HCT116 (cell line): Measurements from ENCODE around the gene MFAP2. TPM values are rescaled to one million over a fixed set of nuclear protein-coding genes. Genes with fewer than 3 reads are reported as not detected.

Experiments used
- ATAC-seq: fragments of 200-7000 bp; cut with Tn5 transposase; 2 replicates; pipeline ENCODE4 v1.9.1; 2020; ENCODE audit warnings: mild to moderate bottlenecking, moderate library complexity
- BruUV-seq: library from RNA; stranded (reverse); fragments of 400-500 nt; replicated peaks from 2 replicates; lab custom pipeline; 2021; lab: Mats Ljungman, UMichigan
- CTCF ChIA-PET: fragments of 300-600 bp; sonication (Branson Sonifier 250); formaldehyde crosslinking; loops from one replicate; lab custom pipeline; 2021; ENCODE audit warnings: antibody characterized with exemption; lab: Charles Lee
- POLR2A ChIA-PET: fragments of 300-600, 350-600 bp; sonication (Branson Sonifier 250); formaldehyde crosslinking; loops from one replicate; lab custom pipeline; 2021; ENCODE audit warnings: antibody characterized with exemption; lab: Charles Lee
- RAD21 ChIA-PET, 2 experiments: fragments of 300-600 bp; sonication (Branson Sonifier 250); formaldehyde crosslinking; loops; one replicate each; lab custom pipeline; 2023; ENCODE audit warnings: low total read pairs in 2 of 2; ENCODE audit not compliant: uncharacterized antibody in 2 of 2, unreplicated experiment in 2 of 2, low non-redundant PET in 1 of 2; lab: Charles Lee
- DNase-seq: peaks from one replicate; pipeline ENCODE4 v3.0.0-alpha.2; 2010; ENCODE audit warnings: low read depth, low spot score
- H2AFZ ChIP-seq: fragments of 200-600 bp; shearing (Covaris generic), sonication (generic); 2 replicates; pipeline ENCODE4 v1.6.1; 2017; ENCODE audit warnings: low read depth, mixed run types, mixed read lengths, antibody characterized with exemption, low read length; ENCODE audit not compliant: poor library complexity, severe bottlenecking
- H3K27ac ChIP-seq: 2 replicates; pipeline ENCODE4 v1.5.1; 2012; ENCODE audit warnings: low read depth, low read length
- H3K27me3 ChIP-seq: fragments of 200-600 bp; sonication (generic); 2 replicates; pipeline ENCODE4 v1.6.1; 2016; ENCODE audit warnings: mixed run types, low read length, mixed read lengths; ENCODE audit not compliant: insufficient read depth
- H3K36me3 ChIP-seq, 2 experiments: fragments of 200-500 bp in 1 of 2; fragments of 200-600 bp in 1 of 2; sonication (Bioruptor generic) in 1 of 2; sonication (generic) in 1 of 2; 2 replicates each; pipeline versions ENCODE4 v1.5.1 to v1.6.1; 2014 to 2016; ENCODE audit warnings: low read length in 2 of 2, inconsistent platforms in 1 of 2, mixed read lengths in 1 of 2, mixed run types in 1 of 2; ENCODE audit not compliant: insufficient read depth in 2 of 2, control insufficient read depth in 1 of 2
- H3K4me1 ChIP-seq, 2 experiments: fragments of 200-600 bp in 1 of 2; sonication (generic) in 1 of 2; 2 replicates each; pipeline versions ENCODE4 v1.5.1 to v1.6.1; 2012 to 2017; ENCODE audit warnings: low read length in 2 of 2, inconsistent platforms in 1 of 2, mild to moderate bottlenecking in 1 of 2, mixed read lengths in 1 of 2, mixed run types in 1 of 2, moderate library complexity in 1 of 2; ENCODE audit not compliant: insufficient read depth in 2 of 2, control insufficient read depth in 1 of 2
- H3K4me2 ChIP-seq: fragments of 200-600 bp; sonication (generic); 2 replicates; pipeline ENCODE4 v1.6.1; 2017; ENCODE audit warnings: mixed run types, low read length, mixed read lengths
- H3K4me3 ChIP-seq, 2 experiments: fragments of 200-600 bp in 1 of 2; sonication (generic) in 1 of 2; replicated peaks in 1 of 2; 2 replicates each; pipeline ENCODE4 v1.5.1; 2011 to 2016; ENCODE audit warnings: low read length in 2 of 2, control low read depth in 1 of 2, low read depth in 1 of 2, mild to moderate bottlenecking in 1 of 2, mixed read lengths in 1 of 2, mixed run types in 1 of 2
- H3K79me2 ChIP-seq: fragments of 200-600 bp; sonication (generic); 2 replicates; pipeline ENCODE4 v1.6.1; 2017; ENCODE audit warnings: mild to moderate bottlenecking, mixed run types, low read length, moderate library complexity, mixed read lengths; ENCODE audit not compliant: insufficient read depth
- H3K9ac ChIP-seq: fragments of 200-600 bp; sonication (generic); 2 replicates; pipeline ENCODE4 v1.6.1; 2016; ENCODE audit warnings: low read length, mixed read lengths
- H3K9me2 ChIP-seq: fragments of 200-600 bp; sonication (generic), shearing (Covaris generic); 2 replicates; pipeline ENCODE4 v1.6.1; 2017; ENCODE audit warnings: mixed run types, mild to moderate bottlenecking, moderate library complexity; ENCODE audit not compliant: insufficient read depth
- H3K9me3 ChIP-seq, 2 experiments: fragments of 200-500 bp in 1 of 2; fragments of 200-600 bp in 1 of 2; sonication (Bioruptor generic) in 1 of 2; sonication (generic) in 1 of 2; 2 replicates each; pipeline ENCODE4 v1.6.1; 2014 to 2017; ENCODE audit warnings: low read length in 2 of 2, mixed read lengths in 2 of 2, inconsistent platforms in 1 of 2, low read depth in 1 of 2, mild to moderate bottlenecking in 1 of 2, mixed run types in 1 of 2, moderate library complexity in 1 of 2; ENCODE audit not compliant: control insufficient read depth in 1 of 2, insufficient read depth in 1 of 2
- H4K20me1 ChIP-seq: fragments of 200-600 bp; sonication (generic), shearing (Covaris generic); 2 replicates; pipeline ENCODE4 v1.6.1; 2017; ENCODE audit warnings: mixed run types, mild to moderate bottlenecking, moderate library complexity; ENCODE audit not compliant: insufficient read depth
- CEBPB ChIP-seq: IDR thresholded peaks from 2 replicates; pipeline ENCODE4 v1.6.1; 2012; ENCODE audit warnings: low read depth
- EGR1 ChIP-seq: IDR thresholded peaks from 2 replicates; pipeline ENCODE4 v1.6.1; 2012; ENCODE audit warnings: low read depth
- EZH2 ChIP-seq: fragments of 200-600 bp; sonication (generic); IDR thresholded peaks from 2 replicates; pipeline ENCODE4 v1.6.1; 2017; ENCODE audit warnings: antibody characterized with exemption, mixed run types
- FOSL1 ChIP-seq: IDR thresholded peaks from 2 replicates; pipeline ENCODE4 v1.6.1; 2012; ENCODE audit warnings: low read depth
- JUND ChIP-seq: IDR thresholded peaks from 2 replicates; pipeline ENCODE4 v1.6.1; 2012
- MAX ChIP-seq: IDR thresholded peaks from 2 replicates; pipeline ENCODE4 v1.6.1; 2012
- POLR2A ChIP-seq: IDR thresholded peaks from 2 replicates; pipeline ENCODE4 v1.7.0; 2011; ENCODE audit warnings: borderline replicate concordance; ENCODE audit not compliant: insufficient read depth, insufficient read length; ENCODE audit errors: extremely low read depth
- POLR2AphosphoS5 ChIP-seq: IDR thresholded peaks from 2 replicates; pipeline ENCODE4 v1.6.1; 2011; ENCODE audit warnings: mild to moderate bottlenecking, low read depth, low read length, moderate library complexity
- RAD21 ChIP-seq: IDR thresholded peaks from 2 replicates; pipeline ENCODE4 v1.6.1; 2012; ENCODE audit warnings: low read depth, mild to moderate bottlenecking
- REST ChIP-seq: IDR thresholded peaks from 2 replicates; pipeline ENCODE4 v1.6.1; 2012; ENCODE audit warnings: low read depth
- SP1 ChIP-seq: IDR thresholded peaks from 2 replicates; pipeline ENCODE4 v1.6.1; 2012; ENCODE audit warnings: low read depth
- TCF7L2 ChIP-seq: IDR thresholded peaks from 2 replicates; pipeline ENCODE4 v1.7.0; 2011; ENCODE audit warnings: borderline replicate concordance, inconsistent platforms; ENCODE audit not compliant: insufficient read depth, insufficient read length; ENCODE audit errors: extremely low read depth
- YY1 ChIP-seq: IDR thresholded peaks from 2 replicates; pipeline ENCODE4 v1.6.1; 2011; ENCODE audit warnings: low read length, low read depth, moderate library complexity, mild to moderate bottlenecking; ENCODE audit not compliant: insufficient replicate concordance; ENCODE audit errors: extremely low read depth
- ZNF274 ChIP-seq: fragments of 200-500 bp; sonication (Bioruptor generic); IDR thresholded peaks from 2 replicates; pipeline ENCODE4 v1.6.1; 2014; ENCODE audit warnings: mild to moderate bottlenecking, low read depth, low read length, inconsistent platforms
- intact Hi-C: fragments of 100-400 bp; cut with micrococcal nuclease; formaldehyde crosslinking; loops from 2 replicates; pipeline ENCODE4 v1.10.0; 2022
- total RNA-seq: library from RNA; stranded (reverse); gene quantifications from one replicate; pipeline ENCODE4 v1.2.1, GENCODE V29; 2021; ENCODE audit not compliant: unreplicated experiment

Gene MFAP2
- total RNA-seq, 1 experiment from 2014 or later: 63.1 TPM

GRCh38 chr1:16968372-16968771, 12.0 kb downstream of the MFAP2 start (continued):
- TF ChIP-seq REST (no peak), CEBPB (no peak), POLR2AphosphoS5 (no peak), POLR2A (no peak), JUND (no peak), EGR1 (no peak), YY1 (no peak)
- TF ChIP-seq, all 23 proteins: peak for 0

GRCh38 chr1:16967962-16968361, 12.5 kb downstream of the MFAP2 start:
- ChIA-PET CTCF (no interaction called here), RAD21 (no interaction called here), POLR2A (no interaction called here)
- no peak overlapping the region for H3K9ac ChIP-seq
- H3K4me3 ChIP-seq: no peak overlapping the region
- no peaks in the 10 kb centered on the region for H4K20me1 ChIP-seq
- no peaks in the 10 kb centered on the region for H3K27me3 ChIP-seq
- H2AFZ ChIP-seq: no peak overlapping the region
- no peak overlapping the region for H3K27ac ChIP-seq
- no peak for DNase-seq
- H3K9me2 ChIP-seq: no peaks in the 10 kb centered on the region
- H3K79me2 ChIP-seq: no peaks in the 10 kb centered on the region
- BruUV-seq: no TSS peak
- no peak overlapping the region for H3K4me2 ChIP-seq
- no peaks in the 10 kb centered on the region for H3K9me3 ChIP-seq
- peaks cover 11 to 18% of the 10 kb centered on the region in 2 experiments for H3K4me1 ChIP-seq
- intact Hi-C loops: no loop called here
- H3K36me3 ChIP-seq: no peaks in the 10 kb centered on the region; a peak in 1 of 4 replicates
- ATAC-seq: no peak
- TF ChIP-seq SP1 (no peak), RAD21 (no peak), POLR2A (no peak), TCF7L2 (no peak), POLR2AphosphoS5 (no peak), REST (no peak), MAX (no peak), EZH2 (no peak), ZNF274 (no peak), FOSL1 (no peak), YY1 (no peak)
